GM23248 (cell line): ENCODE measurements around the gene MKLN1.

Experiments
- EZH2 ChIP-seq: fragments of 200-600 bp; sonication (generic); IDR thresholded peaks from 2 replicates; pipeline ENCODE4 v1.6.1; 2018; ENCODE audit warnings: antibody characterized with exemption, mild to moderate bottlenecking; ENCODE audit not compliant: insufficient read depth, poor library complexity, severe bottlenecking
- EZH2phosphoT487 ChIP-seq: fragments of 200-600 bp; sonication (generic); IDR thresholded peaks from 2 replicates; pipeline ENCODE4 v1.6.1; 2018; ENCODE audit warnings: antibody characterized with exemption, moderate library complexity, mild to moderate bottlenecking, low read depth; ENCODE audit not compliant: insufficient read depth

DNA sequence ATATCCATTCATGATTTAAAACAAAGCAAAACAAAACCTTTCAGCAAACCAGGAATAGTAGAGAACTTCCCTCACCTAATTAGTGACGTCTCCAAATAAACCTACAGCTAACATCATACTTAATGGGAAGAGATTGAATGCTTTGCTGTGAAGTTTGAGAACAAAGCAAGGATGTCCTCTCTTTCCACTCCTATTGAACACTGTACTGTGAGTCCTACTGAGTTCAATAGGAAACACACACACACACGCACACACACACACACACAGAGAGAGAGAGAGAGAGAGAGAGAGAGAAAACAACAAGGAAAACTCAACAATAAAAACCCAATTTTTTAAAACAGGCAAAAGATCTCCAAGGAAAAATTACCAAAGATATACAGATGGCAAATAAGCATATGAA is 196.4 kb downstream of the MKLN1 start:
- TF ChIP-seq EZH2, result no peak
- no peak for TF ChIP-seq EZH2phosphoT487
